HepG2 (cell line): Measurements from ENCODE around the gene EIF1AD. TPM values are rescaled to one million over a fixed set of nuclear protein-coding genes. Genes with fewer than 3 reads are reported as not detected.

ENCODE experiments used
- AHR ChIP-seq: IDR thresholded peaks from 2 replicates; pipeline ENCODE4 v1.6.1; 2018; ENCODE audit warnings: missing genetic modification reagents, missing compliant biosample characterization
- DNMT3B ChIP-seq: conservative IDR thresholded peaks from 2 replicates; pipeline ENCODE4 v1.6.1; 2016; ENCODE audit warnings: missing biosample characterization, control low read depth
- GABPB1 ChIP-seq: IDR thresholded peaks from 2 replicates; pipeline ENCODE4 v1.6.1; 2016; ENCODE audit warnings: mild to moderate bottlenecking, missing genetic modification reagents, moderate library complexity, missing compliant biosample characterization
- HNRNPUL1 ChIP-seq: fragments of 200-400 bp; formaldehyde crosslinking; IDR thresholded peaks from 2 replicates; pipeline ENCODE4 v1.6.1; 2017; ENCODE audit warnings: low read depth, mild to moderate bottlenecking, low read length, moderate library complexity
- KDM1A ChIP-seq: IDR thresholded peaks from 2 replicates; pipeline ENCODE4 v1.6.1; 2016; ENCODE audit warnings: missing compliant biosample characterization
- KDM6A ChIP-seq: IDR thresholded peaks from 2 replicates; pipeline ENCODE4 v1.6.1; 2016; ENCODE audit warnings: low read depth
- LCORL ChIP-seq, 2 experiments: fragments of 450-650 bp in 1 of 2; sonication (generic) in 1 of 2; formaldehyde crosslinking in 1 of 2; IDR thresholded peaks; 2 replicates each; pipeline versions ENCODE4 v1.5.0 to v1.6.1; 2017 to 2020; ENCODE audit warnings: antibody characterized with exemption in 1 of 2, missing genetic modification reagents in 1 of 2
- MEF2D ChIP-seq: sonication (generic); formaldehyde crosslinking; IDR thresholded peaks from 2 replicates; pipeline ENCODE4 v1.5.1; 2020; ENCODE audit warnings: mild to moderate bottlenecking, missing genetic modification reagents
- NBN ChIP-seq: fragments of 450-650 bp; conservative IDR thresholded peaks from 2 replicates; pipeline ENCODE4 v1.6.1; 2017
- NFIB ChIP-seq: sonication (generic); formaldehyde crosslinking; IDR thresholded peaks from 2 replicates; pipeline ENCODE4 v1.9.0; 2021; ENCODE audit warnings: missing genetic modification reagents, mild to moderate bottlenecking, borderline replicate concordance
- PLRG1 ChIP-seq: fragments of 450-650 bp; conservative IDR thresholded peaks from 2 replicates; pipeline ENCODE4 v1.6.1; 2016
- SKI ChIP-seq: fragments of 450-650 bp; IDR thresholded peaks from one replicate; pipeline ENCODE4 v1.6.1; 2018; ENCODE audit warnings: mild to moderate bottlenecking; ENCODE audit not compliant: partially characterized antibody
- TCF7 ChIP-seq: sonication (generic); IDR thresholded peaks from 2 replicates; pipeline ENCODE4 v1.6.1; 2016; ENCODE audit warnings: antibody characterized with exemption, low read depth
- TCF7L2 ChIP-seq: IDR thresholded peaks from 2 replicates; pipeline ENCODE4 v1.6.1; 2011; ENCODE audit warnings: mild to moderate bottlenecking, low read depth, low read length, moderate library complexity
- THYN1 ChIP-seq: sonication (generic); formaldehyde crosslinking; IDR thresholded peaks from 2 replicates; pipeline ENCODE4 v1.8.1; 2023; ENCODE audit warnings: low read depth, mild to moderate bottlenecking, moderate library complexity, missing genetic modification reagents, borderline replicate concordance
- ZBTB38 ChIP-seq: sonication (generic); formaldehyde crosslinking; IDR thresholded peaks from 2 replicates; pipeline ENCODE4 v1.5.1; 2020; ENCODE audit warnings: mild to moderate bottlenecking, missing genetic modification reagents
- ZNF234 ChIP-seq: sonication (generic); formaldehyde crosslinking; conservative IDR thresholded peaks from 2 replicates; pipeline ENCODE4 v1.5.1; 2020; ENCODE audit warnings: mild to moderate bottlenecking, missing genetic modification reagents
- ZNF660 ChIP-seq: sonication (generic); formaldehyde crosslinking; IDR thresholded peaks from 2 replicates; pipeline ENCODE4 v1.5.1; 2020; ENCODE audit warnings: mild to moderate bottlenecking, low read depth, missing genetic modification reagents, borderline replicate concordance
- ZSCAN31 ChIP-seq: sonication (generic); formaldehyde crosslinking; IDR thresholded peaks from 2 replicates; pipeline ENCODE4 v1.5.0; 2020; ENCODE audit warnings: low read depth, mild to moderate bottlenecking, missing genetic modification reagents
- polyA plus RNA-seq, 8 experiments: library from polyadenylated mRNA; depleted of rRNA in 3 of 8; stranded (reverse) in 7 of 8; unstranded in 1 of 8; fragments of >200 nt; fragmentation: Illumina TruSeq in 4 of 8; extraction: Trizol in 4 of 8; gene quantifications; 2 replicates each; pipeline versions ENCODE4 v1.2.1 to v1.2.3, GENCODE V29; 2011 to 2016; ENCODE audit warnings: low read depth in 4 of 8, missing spikeins in 1 of 8, mixed read lengths in 1 of 8; ENCODE audit not compliant: insufficient read depth in 1 of 8
- total RNA-seq, 5 experiments: library from RNA; depleted of rRNA; stranded (reverse); fragments of >200 nt; fragmentation: Illumina TruSeq; extraction: Trizol; gene quantifications; 2 replicates each; pipeline ENCODE4 v1.2.3, GENCODE V29; 2016; ENCODE audit warnings: low read depth in 1 of 5
- TF ChIP-seq, protein P1 (sequence below): sonication (generic); formaldehyde crosslinking; IDR thresholded peaks from 2 replicates; pipeline ENCODE4 v1.5.1; 2020; ENCODE audit warnings: mild to moderate bottlenecking, moderate library complexity, missing genetic modification reagents
- TF ChIP-seq, protein P2 (sequence below): sonication (generic); formaldehyde crosslinking; IDR thresholded peaks from 2 replicates; pipeline ENCODE4 v1.9.0; 2022; ENCODE audit warnings: missing genetic modification reagents, mild to moderate bottlenecking, borderline replicate concordance
- TF ChIP-seq, protein P3 (sequence below): sonication (generic); formaldehyde crosslinking; conservative IDR thresholded peaks from 2 replicates; pipeline ENCODE4 v1.5.0; 2020; ENCODE audit warnings: missing genetic modification reagents
- TF ChIP-seq, protein P4 (sequence below): fragments of 450-650 bp; IDR thresholded peaks from 2 replicates; pipeline ENCODE4 v1.6.1; 2017; ENCODE audit warnings: mild to moderate bottlenecking

The EIF1AD gene
- total and polyA plus RNA-seq, 2 of the 13 experiments (the other 11 are each of a cell fraction or from before 2014, with no cell fraction given), result 18.2 to 30.8 TPM

DNA sequence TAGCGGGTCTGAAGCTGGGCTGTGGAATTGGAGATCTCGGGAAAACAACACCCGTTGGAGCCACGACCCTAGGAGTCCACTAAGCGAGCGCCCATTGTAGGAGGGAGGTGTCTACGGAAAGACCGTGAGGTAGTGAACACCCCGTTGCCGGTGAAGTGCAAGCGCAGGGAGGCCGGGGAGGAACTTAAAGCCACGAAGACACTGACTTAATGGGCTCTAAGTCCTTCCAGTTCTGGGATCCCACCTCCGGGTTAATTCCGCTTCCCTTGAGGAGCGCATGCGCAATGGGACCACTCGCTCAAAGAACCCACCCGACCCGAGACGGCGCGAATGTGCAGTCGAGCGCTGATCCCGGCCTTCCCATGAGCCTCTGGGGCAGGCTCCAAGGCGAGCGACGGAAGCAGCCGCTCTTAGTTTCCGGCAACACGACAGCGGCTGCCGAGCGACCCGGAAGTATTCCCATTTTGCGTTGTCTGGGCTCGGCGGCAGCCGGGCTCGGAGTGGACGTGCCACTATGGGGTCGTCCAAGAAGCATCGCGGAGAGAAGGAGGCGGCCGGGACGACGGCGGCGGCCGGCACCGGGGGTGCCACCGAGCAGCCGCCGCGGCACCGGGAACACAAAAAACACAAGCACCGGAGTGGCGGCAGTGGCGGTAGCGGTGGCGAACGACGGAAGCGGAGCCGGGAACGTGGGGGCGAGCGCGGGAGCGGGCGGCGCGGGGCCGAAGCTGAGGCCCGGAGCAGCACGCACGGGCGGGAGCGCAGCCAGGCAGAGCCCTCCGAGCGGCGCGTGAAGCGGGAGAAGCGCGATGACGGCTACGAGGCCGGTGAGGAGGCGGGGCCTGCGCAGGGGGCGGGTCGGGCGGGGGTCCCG, 40.5 kb downstream of the EIF1AD start, which contains the start of gene SART1 (continued):
- TF ChIP-seq ZBTB38 (peak; percentile 40), THYN1 (CRISPR knock-in tag) (no peak), SKI (peak; percentile 44), LCORL (IDR thresholded peaks at IDR 0.05) (no peak), LCORL (CRISPR knock-in tag; IDR thresholded peaks at IDR 0.05) (peak; percentile 59; the same call in 1 of the 2 replicates), ZSCAN31 (CRISPR knock-in tag) (peak; percentile 82; the same call in 1 of the 2 replicates), GABPB1 (CRISPR knock-in tag) (peak; percentile 99), TCF7L2 (no peak), DNMT3B (CRISPR knock-in tag) (0 out of 2 replicates have a peak, but pooled peaks have one; percentile 30), TCF7 (no peak), PLRG1 (no peak), NFIB (CRISPR knock-in tag) (no peak), HNRNPUL1 (no peak), KDM1A (CRISPR knock-in tag) (no peak), ZNF234 (no peak; the same call in 1 of the 2 replicates), AHR (CRISPR knock-in tag) (no peak), ZNF660 (CRISPR knock-in tag) (no peak), MEF2D (peak; percentile 72), NBN (no peak), KDM6A (CRISPR knock-in tag) (no peak)
- TF ChIP-seq, protein P1, sequence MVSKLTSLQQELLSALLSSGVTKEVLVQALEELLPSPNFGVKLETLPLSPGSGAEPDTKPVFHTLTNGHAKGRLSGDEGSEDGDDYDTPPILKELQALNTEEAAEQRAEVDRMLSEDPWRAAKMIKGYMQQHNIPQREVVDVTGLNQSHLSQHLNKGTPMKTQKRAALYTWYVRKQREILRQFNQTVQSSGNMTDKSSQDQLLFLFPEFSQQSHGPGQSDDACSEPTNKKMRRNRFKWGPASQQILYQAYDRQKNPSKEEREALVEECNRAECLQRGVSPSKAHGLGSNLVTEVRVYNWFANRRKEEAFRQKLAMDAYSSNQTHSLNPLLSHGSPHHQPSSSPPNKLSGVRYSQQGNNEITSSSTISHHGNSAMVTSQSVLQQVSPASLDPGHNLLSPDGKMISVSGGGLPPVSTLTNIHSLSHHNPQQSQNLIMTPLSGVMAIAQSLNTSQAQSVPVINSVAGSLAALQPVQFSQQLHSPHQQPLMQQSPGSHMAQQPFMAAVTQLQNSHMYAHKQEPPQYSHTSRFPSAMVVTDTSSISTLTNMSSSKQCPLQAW (CRISPR knock-in tag), result peak; percentile 86
- TF ChIP-seq, protein P2, sequence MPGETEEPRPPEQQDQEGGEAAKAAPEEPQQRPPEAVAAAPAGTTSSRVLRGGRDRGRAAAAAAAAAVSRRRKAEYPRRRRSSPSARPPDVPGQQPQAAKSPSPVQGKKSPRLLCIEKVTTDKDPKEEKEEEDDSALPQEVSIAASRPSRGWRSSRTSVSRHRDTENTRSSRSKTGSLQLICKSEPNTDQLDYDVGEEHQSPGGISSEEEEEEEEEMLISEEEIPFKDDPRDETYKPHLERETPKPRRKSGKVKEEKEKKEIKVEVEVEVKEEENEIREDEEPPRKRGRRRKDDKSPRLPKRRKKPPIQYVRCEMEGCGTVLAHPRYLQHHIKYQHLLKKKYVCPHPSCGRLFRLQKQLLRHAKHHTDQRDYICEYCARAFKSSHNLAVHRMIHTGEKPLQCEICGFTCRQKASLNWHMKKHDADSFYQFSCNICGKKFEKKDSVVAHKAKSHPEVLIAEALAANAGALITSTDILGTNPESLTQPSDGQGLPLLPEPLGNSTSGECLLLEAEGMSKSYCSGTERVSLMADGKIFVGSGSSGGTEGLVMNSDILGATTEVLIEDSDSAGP (CRISPR knock-in tag), result peak; percentile 90; the same call in 1 of the 2 replicates
- TF ChIP-seq, protein P3, sequence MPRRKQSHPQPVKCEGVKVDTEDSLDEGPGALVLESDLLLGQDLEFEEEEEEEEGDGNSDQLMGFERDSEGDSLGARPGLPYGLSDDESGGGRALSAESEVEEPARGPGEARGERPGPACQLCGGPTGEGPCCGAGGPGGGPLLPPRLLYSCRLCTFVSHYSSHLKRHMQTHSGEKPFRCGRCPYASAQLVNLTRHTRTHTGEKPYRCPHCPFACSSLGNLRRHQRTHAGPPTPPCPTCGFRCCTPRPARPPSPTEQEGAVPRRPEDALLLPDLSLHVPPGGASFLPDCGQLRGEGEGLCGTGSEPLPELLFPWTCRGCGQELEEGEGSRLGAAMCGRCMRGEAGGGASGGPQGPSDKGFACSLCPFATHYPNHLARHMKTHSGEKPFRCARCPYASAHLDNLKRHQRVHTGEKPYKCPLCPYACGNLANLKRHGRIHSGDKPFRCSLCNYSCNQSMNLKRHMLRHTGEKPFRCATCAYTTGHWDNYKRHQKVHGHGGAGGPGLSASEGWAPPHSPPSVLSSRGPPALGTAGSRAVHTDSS, result no peak; the same call in 1 of the 2 replicates
- TF ChIP-seq, protein P4, sequence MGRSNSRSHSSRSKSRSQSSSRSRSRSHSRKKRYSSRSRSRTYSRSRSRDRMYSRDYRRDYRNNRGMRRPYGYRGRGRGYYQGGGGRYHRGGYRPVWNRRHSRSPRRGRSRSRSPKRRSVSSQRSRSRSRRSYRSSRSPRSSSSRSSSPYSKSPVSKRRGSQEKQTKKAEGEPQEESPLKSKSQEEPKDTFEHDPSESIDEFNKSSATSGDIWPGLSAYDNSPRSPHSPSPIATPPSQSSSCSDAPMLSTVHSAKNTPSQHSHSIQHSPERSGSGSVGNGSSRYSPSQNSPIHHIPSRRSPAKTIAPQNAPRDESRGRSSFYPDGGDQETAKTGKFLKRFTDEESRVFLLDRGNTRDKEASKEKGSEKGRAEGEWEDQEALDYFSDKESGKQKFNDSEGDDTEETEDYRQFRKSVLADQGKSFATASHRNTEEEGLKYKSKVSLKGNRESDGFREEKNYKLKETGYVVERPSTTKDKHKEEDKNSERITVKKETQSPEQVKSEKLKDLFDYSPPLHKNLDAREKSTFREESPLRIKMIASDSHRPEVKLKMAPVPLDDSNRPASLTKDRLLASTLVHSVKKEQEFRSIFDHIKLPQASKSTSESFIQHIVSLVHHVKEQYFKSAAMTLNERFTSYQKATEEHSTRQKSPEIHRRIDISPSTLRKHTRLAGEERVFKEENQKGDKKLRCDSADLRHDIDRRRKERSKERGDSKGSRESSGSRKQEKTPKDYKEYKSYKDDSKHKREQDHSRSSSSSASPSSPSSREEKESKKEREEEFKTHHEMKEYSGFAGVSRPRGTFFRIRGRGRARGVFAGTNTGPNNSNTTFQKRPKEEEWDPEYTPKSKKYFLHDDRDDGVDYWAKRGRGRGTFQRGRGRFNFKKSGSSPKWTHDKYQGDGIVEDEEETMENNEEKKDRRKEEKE, result no peak
